Stimulated activated CD4-positive, alpha-beta T cell treated with anti-CD3 and anti-CD28 coated beads, Interleukin-4, amount 100 ng/mL, for 1 hour (primary cell): ENCODE measurements around the gene WDR5.

Source experiments
- DNase-seq: peaks from one replicate; pipeline ENCODE4 v3.0.0-alpha.2; 2020

Gene WDR5

DNA sequence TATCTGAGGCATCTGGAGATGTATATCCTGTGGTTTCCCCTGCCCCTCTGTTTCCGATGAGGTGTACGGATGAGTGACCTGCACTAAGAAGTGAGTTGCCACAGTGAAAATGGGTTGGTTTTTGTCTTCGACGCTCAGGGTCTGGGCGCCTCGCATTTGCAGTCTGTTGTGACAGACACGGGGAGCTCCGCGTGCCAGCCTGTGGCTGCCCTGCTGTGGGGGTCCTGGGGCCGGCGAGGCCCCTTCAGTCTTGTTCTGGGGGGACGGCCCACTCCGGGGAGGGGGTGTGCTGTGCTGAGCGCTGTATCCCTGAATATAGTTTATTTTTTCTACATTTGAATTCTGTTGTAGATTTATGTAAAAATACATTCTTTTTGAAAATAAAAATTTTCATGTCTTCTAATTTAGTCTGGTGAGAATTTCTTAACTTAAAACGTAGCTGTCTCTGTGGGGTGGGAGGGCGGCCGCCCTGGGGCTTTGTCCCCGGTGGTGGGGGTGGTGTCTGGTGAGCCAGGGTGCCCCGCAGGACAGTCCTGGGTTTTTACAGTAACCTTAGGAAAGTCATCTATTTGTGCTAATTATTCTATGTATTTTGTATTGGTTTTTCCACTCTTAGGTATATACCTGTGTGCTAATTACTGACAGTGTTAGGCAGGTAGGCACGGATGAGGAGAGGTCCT, 23.8 kb downstream of the WDR5 start:
- DNase-seq = no peak

DNA sequence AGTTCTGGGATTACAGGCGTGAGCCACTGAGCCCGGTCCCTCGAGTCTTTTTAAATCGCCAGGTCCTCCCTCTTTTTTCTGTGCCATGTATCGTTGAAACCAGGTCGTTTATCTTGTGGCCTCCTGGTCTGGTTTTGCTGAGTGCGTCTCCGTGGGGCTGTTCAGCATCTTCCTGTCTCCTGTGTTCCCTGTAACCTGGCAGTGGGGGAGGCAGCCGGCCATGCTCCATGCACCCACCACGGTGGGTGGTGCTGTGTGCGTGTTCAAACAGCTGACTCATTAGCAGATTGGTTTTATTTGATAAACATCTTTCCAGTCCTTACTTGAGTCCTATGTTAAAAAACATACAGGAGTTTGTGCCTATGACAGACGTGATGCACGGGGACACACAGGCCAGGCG, 25.8 kb downstream of the WDR5 start:
- no peak for DNase-seq

DNA sequence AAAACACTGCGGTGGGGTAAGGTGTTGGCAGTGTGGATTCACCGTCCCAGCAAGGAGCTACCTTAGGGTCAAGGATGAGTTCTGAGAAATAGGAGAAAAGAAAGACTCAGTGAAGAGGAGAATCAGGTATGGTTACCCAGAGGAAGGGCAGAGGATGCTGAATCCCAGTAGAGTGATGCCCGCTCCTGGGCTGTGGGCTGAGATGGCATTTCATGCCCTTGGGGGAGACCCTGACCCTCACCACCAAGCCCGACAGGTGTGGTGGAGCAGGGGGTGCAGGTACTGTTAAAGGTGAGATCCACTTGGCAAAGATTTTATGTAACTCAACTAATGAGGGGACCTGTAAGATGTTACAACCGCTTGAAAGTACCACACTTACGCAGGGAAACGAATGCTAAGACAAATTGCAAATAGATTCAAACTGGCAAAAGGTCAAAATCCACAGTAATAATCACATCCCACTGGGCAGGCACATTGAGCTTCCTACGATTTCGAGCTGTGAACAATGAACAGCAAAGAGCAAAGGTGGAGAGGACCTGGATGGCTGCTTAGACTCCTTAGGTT, 26.4 kb downstream of the WDR5 start:
- DNase-seq = no peak

DNA sequence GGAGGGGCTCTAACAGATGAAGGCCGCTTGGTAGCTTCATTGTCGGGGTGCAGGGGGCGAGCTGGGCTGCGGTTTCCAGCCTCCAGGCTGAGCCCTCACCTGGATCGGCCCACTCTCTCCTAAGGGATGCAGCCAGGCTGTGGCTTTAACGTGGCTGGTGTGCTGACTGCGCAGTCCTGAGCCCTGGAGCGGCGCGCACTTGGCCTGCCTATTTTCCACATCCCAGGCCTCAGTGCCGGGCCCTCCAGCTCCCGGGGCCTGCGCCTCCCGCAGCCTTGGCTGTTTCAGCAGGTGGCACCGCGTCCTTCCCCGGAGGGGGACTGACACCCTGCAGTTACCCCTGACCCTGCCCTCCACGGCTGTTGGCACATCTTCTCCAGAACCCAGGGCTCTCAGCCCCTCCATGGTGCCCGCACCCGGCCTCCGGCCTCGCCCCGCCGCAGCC, 27.1 kb downstream of the WDR5 start:
- DNase-seq = no peak

DNA sequence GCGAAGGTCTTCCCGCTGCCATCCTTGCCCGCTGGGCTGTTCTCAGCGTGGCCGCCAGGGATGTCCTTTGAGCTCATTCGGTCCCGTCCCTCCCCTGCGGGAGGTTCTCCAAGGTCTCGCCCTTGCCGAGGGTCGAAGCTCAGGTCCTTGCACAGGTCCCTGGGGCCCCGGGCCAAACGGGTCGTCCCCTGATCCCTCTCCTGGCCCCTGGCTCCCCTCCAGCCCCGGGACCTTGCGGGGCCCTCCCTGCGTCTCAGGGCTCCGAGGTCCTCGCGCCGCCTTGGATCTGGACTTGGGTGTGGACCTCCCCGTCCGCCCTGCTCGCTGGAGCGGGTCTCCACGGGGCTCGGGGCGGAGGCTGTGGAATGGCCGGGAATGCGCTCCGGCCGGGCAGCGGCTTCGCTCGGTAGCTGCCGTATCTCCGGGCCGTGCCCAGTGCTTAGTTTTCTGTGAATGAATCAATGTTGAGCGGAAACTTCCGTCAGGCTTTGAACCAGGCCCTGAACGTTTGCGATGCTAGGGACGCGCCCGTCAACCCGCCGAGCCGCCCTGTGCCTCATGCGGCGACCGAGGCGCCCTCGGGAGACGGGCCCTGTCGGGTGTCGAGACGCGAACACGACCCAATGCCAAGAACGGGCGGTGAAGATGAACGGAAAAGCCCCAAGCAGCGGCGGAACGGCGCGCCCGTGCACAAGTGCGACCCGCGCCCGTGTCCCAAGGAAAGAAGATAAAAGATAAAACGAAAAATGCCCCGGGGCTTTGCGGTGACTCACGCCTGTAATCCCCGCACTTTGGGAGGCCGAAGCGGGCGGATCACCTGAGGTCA, 27.7 kb downstream of the WDR5 start:
- DNase-seq = peak; percentile 68

DNA sequence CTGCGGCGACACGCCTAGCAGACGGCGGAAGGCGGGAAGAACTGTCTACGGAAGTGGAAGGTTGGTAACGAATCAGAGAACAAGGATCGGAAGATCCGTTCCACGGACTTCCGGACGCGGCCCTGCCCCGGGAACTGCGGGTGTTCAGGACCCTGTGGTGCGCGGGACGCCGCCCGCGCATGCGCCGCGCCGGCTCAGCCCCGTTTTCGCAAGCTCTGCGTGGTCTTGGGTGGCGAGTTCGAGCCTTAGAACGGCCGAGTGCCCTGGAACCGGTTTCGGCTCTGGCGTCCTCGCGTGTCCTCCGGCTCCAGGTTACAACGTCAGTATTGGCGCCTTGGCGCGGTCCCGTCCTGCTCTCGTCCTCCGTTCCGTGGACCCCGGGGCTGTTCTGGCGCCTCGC, 29.0 kb downstream of the WDR5 start:
- DNase-seq = no peak

DNA sequence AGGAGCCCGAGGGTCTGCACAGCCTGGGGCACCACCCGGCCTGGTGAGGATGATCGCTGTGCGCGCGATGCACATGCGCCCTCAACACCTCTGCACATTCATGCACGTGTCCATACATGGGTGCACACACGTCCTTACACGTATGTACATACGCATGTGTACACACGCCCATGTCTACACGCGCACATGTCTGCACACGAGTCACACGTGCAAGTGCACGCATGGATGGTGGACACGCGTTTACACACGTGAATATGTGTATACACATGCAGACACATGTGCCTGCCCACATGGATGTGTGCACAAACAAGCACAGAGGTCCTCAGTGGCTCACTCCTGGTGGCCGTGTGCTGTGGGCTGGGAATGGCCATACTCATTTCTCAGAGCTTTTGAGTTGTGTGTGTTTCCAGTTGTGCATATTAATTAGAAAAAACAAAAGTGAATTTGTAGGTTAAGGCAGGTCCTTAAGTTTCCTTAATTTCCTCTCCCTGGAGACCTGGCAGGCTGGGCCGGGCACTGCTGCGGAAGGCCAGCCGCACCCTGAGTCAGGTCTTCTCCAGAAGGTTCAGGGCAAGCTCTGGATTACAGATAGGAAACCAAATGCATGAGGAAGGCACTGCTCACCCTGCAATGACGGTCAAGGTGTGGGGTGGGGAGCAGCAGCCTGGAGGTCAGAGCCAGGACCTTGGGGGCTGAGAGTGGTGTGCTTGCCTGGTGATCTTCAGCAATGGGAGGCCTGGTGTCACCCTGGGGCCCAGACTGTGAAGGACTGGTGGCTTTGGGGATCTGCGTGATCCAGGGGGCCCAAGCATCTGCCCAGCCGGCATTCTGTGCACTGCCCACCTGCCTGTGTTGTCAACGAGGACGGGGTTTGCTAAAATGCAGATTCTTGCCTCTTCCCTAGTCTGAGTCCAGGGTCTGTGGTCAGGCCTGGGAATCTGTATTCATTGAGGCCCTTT, 29.8 kb downstream of the WDR5 start:
- peak; percentile 51 for DNase-seq

DNA sequence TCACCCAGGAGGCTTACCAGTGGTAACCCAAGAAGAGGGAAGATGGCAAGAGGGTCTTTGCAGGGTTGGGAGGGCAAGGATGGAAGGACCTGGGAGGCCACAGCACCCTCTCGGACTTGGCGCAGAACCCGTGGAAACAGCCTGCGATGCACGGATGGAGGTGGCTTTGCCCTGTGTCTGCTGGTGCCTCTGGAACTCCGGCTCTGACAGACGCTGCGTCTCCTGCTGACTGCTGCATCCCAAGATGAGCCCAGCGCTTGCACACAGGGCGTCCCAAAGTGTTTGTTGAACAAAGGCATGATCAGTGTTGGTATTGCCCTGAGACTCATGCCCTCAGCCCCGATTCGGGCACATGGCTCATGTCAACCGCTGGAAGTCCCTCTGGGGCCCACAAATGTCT, 30.5 kb downstream of the WDR5 start:
- no peak for DNase-seq

DNA sequence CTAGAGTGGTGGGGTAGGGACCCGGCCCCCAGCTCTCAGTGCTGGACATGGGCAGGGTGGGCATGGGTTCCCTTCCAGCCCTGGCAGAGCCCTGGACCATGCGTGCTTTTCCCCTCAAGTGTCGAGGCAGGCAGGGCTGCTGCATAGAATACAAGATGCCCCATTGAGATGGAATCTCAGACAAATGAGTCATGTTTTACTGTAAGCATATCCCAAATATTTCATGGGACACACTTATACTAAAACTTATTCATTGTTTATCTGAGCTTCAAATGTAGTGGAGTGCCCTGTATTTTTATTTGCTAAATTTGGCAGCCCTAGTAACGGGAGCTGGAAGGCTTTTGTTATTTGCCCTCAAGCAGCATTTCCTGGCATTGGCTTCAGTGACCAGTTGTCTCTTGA, 31.6 kb downstream of the WDR5 start:
- DNase-seq = no peak

DNA sequence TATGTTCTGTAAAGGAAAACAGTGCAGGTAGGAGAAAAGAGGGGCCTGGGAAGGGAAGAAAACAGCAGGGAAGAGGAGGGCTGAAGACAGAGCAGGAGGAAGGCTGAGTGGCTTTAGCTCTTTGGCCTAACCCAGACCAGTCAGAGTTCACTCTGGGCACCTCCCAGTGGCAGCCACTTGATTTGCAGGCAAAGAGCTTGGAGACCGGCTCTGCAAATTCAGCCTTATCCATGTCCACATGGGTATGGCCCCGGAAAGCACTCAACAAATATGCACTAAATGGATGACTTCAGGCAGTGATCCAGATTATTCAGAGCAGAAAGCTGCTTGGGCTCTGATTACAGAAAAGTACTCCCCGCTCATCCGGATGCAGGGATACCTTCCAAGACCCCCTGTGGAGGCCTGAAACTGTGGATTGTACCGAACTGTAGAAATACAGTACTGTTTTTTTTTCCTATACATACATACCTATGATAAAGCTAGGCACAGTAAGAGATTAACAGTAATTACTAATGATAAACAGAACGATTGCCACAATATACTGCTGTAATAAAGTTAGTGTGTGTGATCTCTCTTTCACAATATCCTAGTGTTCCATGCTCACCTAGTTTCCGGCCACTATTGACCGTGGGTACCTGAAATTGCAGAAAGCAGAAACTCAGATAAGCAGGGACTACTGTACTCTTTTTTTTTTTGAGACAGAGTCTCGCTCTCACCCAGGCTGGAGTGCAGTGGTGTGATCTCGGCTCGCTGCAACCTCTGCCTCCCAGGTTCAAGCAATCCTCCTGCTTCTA, 33.1 kb downstream of the WDR5 start:
- no peak for DNase-seq

DNA sequence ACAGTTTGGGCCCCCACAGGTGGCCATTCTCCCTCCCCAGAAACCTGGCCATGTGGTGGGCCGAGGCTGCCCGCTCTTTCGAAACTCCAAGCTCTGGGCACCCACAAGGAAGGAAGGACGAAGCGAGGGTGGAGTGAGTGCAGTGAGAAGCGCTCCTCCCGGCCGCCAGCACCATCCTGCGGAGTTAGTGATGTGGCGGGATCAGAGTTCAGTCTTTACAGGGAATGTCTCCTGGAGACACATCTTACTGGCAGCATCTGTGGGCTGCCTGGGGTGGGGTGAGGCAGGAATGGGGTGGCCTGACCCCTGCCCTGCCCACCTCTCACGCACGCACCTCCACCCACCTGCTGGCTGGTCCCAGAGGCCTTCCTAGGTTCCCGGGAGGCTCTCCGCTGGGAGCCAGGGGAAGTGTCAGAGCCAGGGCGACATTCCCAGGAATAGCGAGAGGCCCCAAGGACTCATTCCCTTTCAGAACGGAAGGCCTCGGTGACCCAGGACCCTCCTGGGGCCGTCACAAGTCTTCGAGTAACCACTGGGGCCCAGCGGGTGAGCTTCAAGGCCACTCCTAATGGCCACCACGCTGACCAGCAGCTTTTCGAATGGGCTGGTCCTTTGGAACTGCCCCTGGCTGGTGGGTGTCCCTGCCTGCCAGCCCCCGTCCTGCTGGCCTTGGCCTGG, 34.0 kb downstream of the WDR5 start:
- no peak for DNase-seq

DNA sequence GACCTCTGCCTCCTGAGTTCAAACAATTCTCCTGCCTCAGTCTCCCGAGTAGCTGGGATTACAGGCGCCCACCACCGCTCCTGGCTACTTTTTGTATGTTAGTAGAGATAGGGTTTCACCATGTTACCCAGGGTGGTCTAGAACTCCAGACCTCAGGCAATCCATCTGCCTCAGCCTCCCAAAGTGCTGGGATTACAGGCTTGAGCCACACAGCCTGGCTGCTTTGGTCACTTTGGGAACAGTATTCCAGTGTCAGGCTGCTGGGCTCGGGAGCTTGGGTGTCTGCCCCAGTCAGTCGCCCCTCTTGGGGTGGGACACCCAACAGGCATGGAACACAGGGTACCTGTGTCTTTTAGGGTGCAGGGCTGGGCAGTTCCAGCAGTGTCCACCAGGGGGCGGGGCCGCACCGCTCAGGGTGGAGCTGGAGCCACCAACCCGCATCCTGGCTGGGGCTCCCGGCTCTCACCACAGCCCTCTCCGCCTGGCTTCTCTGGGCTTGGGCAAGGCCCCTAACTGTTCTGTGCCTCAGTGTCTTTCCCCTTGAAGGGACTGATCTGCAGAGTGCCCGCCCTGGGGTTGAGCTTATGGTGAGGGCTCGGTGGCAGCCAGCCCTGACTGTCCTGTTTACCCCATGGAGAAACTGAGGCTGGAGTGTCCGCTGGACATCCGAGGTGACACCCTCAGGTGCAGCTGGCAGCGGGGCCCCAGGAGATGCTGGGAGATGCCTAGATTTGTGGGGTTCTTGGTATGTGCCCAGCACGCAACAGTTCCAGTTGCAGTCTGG, 34.8 kb downstream of the WDR5 start:
- no peak for DNase-seq

DNA sequence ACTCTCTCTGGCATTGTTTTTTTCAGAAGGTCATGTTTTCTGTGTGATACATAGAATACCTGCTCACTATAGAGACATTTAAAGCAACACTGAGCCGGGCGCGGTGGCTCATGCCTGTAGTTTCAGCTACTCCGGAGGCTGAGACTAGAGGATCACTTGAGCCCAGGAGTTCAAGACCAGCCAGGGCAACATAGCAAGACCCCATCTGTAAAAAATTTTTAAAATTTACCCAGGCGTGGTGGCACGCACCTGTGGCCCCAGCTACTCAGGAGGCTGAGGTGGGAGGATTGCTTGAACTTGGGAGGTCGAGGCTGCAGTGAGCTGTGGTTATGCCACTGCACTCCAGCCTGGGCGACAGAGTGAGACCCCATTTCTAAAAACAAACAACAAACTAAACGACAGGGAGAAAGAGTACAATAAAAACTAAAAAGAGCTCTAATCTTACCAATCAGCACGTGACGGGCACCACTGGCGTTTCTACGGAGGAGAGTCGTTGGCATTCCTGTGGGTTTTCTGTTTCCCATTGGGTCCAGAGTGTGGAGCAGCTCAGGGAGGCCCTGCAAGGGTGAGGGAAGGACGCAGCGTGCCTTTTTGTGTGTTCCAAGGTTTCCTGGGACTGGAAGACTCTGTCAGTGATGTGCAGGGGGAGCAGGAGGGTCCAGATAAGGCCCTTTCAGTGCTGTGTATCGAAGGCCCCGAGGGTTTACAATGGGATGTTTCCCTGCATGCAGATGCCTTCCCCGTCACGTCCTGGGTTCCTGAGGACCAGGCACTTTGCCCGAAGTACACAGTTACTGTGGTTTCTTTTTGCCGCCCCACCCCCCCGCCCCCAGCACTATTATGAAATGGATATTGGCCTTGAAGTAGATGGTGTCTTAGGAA, 35.7 kb downstream of the WDR5 start:
- no peak for DNase-seq

DNA sequence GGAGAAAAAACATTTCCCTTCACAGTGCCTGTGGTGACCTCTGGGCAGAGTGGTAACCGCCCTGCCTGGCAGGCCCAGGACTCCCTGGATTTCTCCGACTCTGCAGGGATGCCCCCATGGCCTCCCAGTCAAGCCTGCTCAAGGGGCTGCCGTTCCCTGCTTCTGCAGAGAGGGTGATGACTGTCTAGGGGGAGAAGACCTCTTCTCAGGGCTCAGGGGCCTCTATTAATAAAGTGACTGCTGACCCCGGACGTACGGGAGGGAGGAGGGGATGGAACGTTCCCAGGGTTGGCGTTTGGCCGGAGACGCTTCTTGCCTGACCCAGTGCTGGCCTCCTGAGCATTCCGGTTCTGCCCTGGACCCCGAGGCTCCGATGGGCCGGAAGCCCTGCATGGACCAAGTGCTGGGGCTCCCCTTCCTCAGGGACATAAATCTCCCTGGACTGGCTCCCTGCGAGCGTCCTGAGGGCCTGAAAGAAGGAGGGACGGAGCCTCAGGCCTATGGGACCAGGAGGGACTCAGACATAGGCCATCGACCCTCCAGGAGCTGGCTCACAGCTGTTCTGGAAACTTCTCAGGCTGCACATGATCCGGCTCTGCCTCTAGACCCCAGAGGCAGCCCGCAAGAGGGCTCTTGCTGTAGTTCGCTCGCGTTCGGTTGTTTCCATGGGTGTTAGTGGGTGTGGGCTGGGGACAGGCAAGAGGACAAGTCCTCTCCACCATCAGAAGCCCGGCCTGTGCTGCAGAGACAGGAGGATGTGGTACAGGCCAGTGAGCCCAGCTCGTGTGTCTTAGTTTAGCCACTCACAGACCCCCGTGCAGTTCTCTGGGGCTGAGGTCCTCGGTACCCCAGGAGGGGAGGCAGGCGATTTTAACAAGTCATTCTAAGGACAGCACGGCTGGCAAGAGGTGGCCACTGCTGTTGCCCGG, 36.6 kb downstream of the WDR5 start:
- DNase-seq = no peak

DNA sequence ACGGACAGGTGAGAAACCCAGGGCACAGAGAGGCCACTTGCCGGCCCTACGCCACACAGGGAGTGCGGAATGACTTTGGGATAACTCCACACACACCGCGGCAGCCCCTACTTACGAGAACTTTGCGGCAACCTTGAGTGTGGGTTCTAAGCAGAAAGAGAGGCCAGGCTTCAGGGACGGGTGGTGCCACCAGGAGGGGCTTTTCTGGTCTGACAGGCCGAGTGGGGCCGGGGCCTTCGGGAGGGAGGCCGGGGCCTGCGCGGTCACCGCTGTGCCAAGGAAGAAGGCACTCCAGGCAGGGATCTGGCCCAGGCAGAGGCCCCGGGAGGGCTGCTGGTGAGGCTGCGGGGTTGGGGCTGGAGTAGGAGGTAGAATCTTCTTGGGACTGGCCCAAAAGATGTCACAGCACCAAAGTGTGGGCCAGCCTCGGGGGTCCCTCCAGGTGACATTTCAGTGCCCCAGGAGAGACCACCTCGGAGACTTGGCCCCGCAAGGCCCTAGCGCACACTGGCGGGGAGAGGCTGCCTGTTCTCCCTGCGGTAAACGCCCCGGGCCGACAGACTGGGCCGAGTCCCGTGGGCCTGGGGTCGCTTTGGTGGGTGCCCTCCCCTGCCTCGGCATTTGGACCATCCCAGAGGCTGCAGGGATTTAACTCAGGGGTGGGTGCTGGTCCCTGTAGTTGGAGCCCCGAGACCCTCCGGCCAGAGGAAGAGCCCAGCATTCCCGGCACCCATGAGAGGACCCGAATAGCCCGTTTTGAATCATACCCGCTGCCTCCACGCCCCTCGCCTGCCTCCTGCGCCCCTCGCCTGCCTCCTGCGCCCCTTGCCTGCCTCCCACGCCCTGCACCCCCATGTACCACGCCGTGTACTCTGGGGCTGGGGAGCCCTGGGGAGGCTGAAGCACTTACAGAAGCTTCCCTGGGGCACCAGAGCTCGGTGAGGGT, 37.5 kb downstream of the WDR5 start:
- no peak for DNase-seq

DNA sequence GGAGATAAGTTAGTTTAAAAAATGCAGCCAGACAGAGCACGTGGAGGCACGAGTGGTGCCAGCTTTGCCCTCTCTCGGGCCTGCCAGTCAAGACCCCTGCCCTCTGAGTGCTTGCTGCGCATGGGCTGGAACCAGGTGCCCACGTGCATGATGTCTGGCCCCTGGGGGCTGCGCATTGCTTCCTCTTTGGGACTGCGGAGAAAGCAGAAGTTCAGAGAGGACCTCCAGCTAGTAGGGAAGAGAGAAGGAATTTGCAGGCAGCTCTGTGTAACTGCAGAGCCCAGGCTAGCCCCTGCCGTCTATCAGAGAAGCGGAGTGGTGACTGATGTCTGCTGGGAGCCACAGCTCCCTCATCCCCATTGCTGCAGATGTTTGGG, 38.2 kb downstream of the WDR5 start:
- no peak for DNase-seq
